Esophagus muscularis mucosa (tissue), 3 donors: Measurements from ENCODE around the gene CPEB4.

Experiments
- CTCF ChIP-seq, 3 experiments: fragments of 200-600 bp in 2 of 3; fragments of 450-650 bp in 1 of 3; sonication (generic) in 2 of 3; IDR thresholded peaks; one replicate each; pipeline ENCODE4 v1.5.1; 2017 to 2019; ENCODE audit warnings: antibody characterized with exemption in 3 of 3, mild to moderate bottlenecking in 2 of 3, moderate library complexity in 1 of 3
- POLR2A ChIP-seq: fragments of 450-650 bp; IDR thresholded peaks from one replicate; pipeline ENCODE4 v1.6.1; 2017; ENCODE audit warnings: antibody characterized with exemption, moderate library complexity, mild to moderate bottlenecking, low read depth
- POLR2AphosphoS5 ChIP-seq, 2 donors: sonication (generic); formaldehyde crosslinking; IDR thresholded peaks; one replicate each; pipeline ENCODE4 v1.6.1; 2017; ENCODE audit warnings: antibody characterized with exemption in 2 of 2

- TF ChIP-seq POLR2A (no peak), CTCF (IDR thresholded peaks at IDR 0.05) (no peak), POLR2AphosphoS5 (IDR thresholded peaks at IDR 0.05) (no peak)
Measured at GRCh38 chr5:173974688-173975239, 86.6 kb downstream of the CPEB4 start.
